ENCODE measurements around the gene EGFLAM. TPM values are rescaled to one million over a fixed set of nuclear protein-coding genes. Genes with fewer than 3 reads are reported as not detected.

Gene EGFLAM
- total and polyA plus RNA-seq, 2 of the 4 experiments (the other 2 are of a cell fraction): 0.77 to 1.1 TPM

DNA sequence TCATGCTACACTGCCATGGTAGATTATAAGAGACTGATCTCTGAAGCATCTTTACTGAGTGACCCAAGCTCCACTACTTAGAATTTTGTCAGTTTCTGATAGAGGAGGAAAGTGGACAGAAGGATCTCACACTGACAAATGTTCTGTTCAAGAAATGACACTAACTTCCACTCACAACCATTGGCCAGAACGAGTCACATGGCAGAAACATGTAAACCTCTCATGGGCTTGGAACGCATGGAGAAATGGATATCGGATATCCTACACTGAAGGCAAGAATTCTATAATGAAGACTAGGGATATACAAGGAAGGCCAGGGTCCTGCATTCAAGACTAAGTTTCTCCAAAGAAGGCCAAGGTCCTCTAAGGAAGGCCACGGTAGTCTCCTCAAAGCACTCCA, 31.1 kb downstream of the EGFLAM start:
- H3K9me3 ChIP-seq (ENCODE audit: control insufficient read depth, insufficient read depth, low read length): no peaks in the 10 kb centered on the region
- no peak overlapping the region for H3K27ac ChIP-seq (ENCODE audit: insufficient read depth, low read length)
- no peaks in the 10 kb centered on the region for H4K20me1 ChIP-seq (ENCODE audit: insufficient read depth, low read length)
- no peak overlapping the region for H3K4me3 ChIP-seq (ENCODE audit: insufficient read depth, low read depth, low read length)
- in situ Hi-C loops (cut with MboI; ENCODE audit: low sequenced_read_pairs) (no loop called here), intact Hi-C loops (cut with micrococcal nuclease) (no loop called here), dilution Hi-C loops (cut with HindIII; ENCODE audit: low sequenced_read_pairs, unreplicated experiment) (no loop called here)
- H3K79me1 ChIP-seq (ENCODE audit: low read depth in 1 of 2, low read length in 2 of 2): no peaks in the 10 kb centered on the region
- no peak overlapping the region for H2BK5ac ChIP-seq (ENCODE audit: low read depth, low read length, poor library complexity, severe bottlenecking)
- ChIA-PET CTCF (no interaction called here), POLR2A (ENCODE audit: unreplicated experiment) (no interaction called here)
- H2BK120ac ChIP-seq (ENCODE audit: low read depth, low read length): no peak overlapping the region
- H4K91ac ChIP-seq (ENCODE audit: insufficient read depth, low read depth, low read length): no peak overlapping the region
- H2AK9ac ChIP-seq (replicated peaks; ENCODE audit: low read depth, low read length, poor library complexity): no peak overlapping the region
- H2AK5ac ChIP-seq (ENCODE audit: low read depth, low read length): no peak overlapping the region
- no peak overlapping the region for H3K18ac ChIP-seq (ENCODE audit: low read depth, low read length)
- no peak for DNase-seq
- no TSS peak for BruUV-seq (replicated peaks)
- no peak overlapping the region for H3K23ac ChIP-seq (ENCODE audit: low read depth, low read length)
- no peak overlapping the region for H2BK15ac ChIP-seq (ENCODE audit: low read depth, low read length)
- no peak overlapping the region for H4K8ac ChIP-seq (ENCODE audit: low read depth in 2 of 2, low read length in 2 of 2)
- no peaks in the 10 kb centered on the region for H3K36me3 ChIP-seq (ENCODE audit: control insufficient read depth, insufficient read depth, low read length)
- H4K5ac ChIP-seq (ENCODE audit: low read depth, low read length): no peak overlapping the region
- no peaks in the 10 kb centered on the region; the same call in 1 of the 2 replicates for H3K27me3 ChIP-seq (ENCODE audit: control insufficient read depth, insufficient read depth, low read length)
- TF ChIP-seq MXI1 (IDR thresholded peaks at IDR 0.05; ENCODE audit: borderline replicate concordance, low read depth, low read length) (no peak), BHLHE40 (IDR thresholded peaks at IDR 0.05; ENCODE audit: low read depth, low read length) (no peak), SMC3 (IDR thresholded peaks at IDR 0.05; ENCODE audit: low read depth, low read length) (no peak), FOS (IDR thresholded peaks at IDR 0.05; ENCODE audit: low read depth, low read length) (no peak), NFE2L2 (IDR thresholded peaks at IDR 0.05; ENCODE audit: low read depth, low read length) (no peak), RFX5 (IDR thresholded peaks at IDR 0.05; ENCODE audit: low read depth, low read length) (no peak), CHD1 (IDR thresholded peaks at IDR 0.05; ENCODE audit: low read depth, low read length) (no peak), MAZ (IDR thresholded peaks at IDR 0.05; ENCODE audit: borderline replicate concordance, low read depth, low read length) (no peak), POLR2A (IDR thresholded peaks at IDR 0.05; ENCODE audit: low read depth, low read length) (no peak), CEBPB (IDR thresholded peaks at IDR 0.05; ENCODE audit: low read depth, low read length) (no peak), RCOR1 (IDR thresholded peaks at IDR 0.05; ENCODE audit: insufficient replicate concordance, low read length) (no peak), RAD21 (IDR thresholded peaks at IDR 0.05; ENCODE audit: low read length) (no peak), MAFK (IDR thresholded peaks at IDR 0.05; ENCODE audit: low read depth, low read length) (no peak)
- TF ChIP-seq, protein P1, sequence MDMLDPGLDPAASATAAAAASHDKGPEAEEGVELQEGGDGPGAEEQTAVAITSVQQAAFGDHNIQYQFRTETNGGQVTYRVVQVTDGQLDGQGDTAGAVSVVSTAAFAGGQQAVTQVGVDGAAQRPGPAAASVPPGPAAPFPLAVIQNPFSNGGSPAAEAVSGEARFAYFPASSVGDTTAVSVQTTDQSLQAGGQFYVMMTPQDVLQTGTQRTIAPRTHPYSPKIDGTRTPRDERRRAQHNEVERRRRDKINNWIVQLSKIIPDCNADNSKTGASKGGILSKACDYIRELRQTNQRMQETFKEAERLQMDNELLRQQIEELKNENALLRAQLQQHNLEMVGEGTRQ (IDR thresholded peaks at IDR 0.05; ENCODE audit: low read depth, low read length): no peak
- TF ChIP-seq, protein P2, sequence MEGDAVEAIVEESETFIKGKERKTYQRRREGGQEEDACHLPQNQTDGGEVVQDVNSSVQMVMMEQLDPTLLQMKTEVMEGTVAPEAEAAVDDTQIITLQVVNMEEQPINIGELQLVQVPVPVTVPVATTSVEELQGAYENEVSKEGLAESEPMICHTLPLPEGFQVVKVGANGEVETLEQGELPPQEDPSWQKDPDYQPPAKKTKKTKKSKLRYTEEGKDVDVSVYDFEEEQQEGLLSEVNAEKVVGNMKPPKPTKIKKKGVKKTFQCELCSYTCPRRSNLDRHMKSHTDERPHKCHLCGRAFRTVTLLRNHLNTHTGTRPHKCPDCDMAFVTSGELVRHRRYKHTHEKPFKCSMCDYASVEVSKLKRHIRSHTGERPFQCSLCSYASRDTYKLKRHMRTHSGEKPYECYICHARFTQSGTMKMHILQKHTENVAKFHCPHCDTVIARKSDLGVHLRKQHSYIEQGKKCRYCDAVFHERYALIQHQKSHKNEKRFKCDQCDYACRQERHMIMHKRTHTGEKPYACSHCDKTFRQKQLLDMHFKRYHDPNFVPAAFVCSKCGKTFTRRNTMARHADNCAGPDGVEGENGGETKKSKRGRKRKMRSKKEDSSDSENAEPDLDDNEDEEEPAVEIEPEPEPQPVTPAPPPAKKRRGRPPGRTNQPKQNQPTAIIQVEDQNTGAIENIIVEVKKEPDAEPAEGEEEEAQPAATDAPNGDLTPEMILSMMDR (conservative IDR thresholded peaks at IDR 0.05; ENCODE audit: low read depth, low read length): no peak
- TF ChIP-seq, protein P3, sequence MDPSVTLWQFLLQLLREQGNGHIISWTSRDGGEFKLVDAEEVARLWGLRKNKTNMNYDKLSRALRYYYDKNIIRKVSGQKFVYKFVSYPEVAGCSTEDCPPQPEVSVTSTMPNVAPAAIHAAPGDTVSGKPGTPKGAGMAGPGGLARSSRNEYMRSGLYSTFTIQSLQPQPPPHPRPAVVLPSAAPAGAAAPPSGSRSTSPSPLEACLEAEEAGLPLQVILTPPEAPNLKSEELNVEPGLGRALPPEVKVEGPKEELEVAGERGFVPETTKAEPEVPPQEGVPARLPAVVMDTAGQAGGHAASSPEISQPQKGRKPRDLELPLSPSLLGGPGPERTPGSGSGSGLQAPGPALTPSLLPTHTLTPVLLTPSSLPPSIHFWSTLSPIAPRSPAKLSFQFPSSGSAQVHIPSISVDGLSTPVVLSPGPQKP (IDR thresholded peaks at IDR 0.05; ENCODE audit: borderline replicate concordance, low read depth, low read length): no peak
- H3K4ac ChIP-seq (ENCODE audit: low read depth, low read length): no peak overlapping the region
- H3K9me1 ChIP-seq (ENCODE audit: insufficient read depth, low read length): no peaks in the 10 kb centered on the region
- no peak overlapping the region for H2AFZ ChIP-seq (replicated peaks; ENCODE audit: low read length, poor library complexity)
- H3K56ac ChIP-seq (ENCODE audit: extremely low read depth, insufficient read depth, low read length): no peak overlapping the region
- 83% methylated on average over 1 of the region's 4 CpGs; no CpG with 5 or more reads in 1 of the 2 experiments for WGBS, 2 experiments (ENCODE audit: extremely low coverage in 2 of 2, insufficient read length in 1 of 2)
- H3K9ac ChIP-seq (ENCODE audit: low read depth, low read length): no peak overlapping the region
- no peak overlapping the region for H3K4me2 ChIP-seq (ENCODE audit: low read depth, low read length)
- no peak overlapping the region for H3K14ac ChIP-seq (replicated peaks; ENCODE audit: low read depth, low read length)
- no peak overlapping the region for H2BK20ac ChIP-seq (ENCODE audit: low read depth, low read length)
- no peak for ATAC-seq (ENCODE audit: low read depth)
- no peaks in the 10 kb centered on the region for H3K4me1 ChIP-seq (ENCODE audit: control insufficient read depth, insufficient read depth, low read length)

Measured in IMR-90 (cell line).